HepG2 (cell line): Measurements from ENCODE around the gene DHRS4L2. TPM values are rescaled to one million over a fixed set of nuclear protein-coding genes. Genes with fewer than 3 reads are reported as not detected.
"Not testable (repeated sequence)": the region's sequence is repeated elsewhere in the genome, so short reads cannot be mapped to it uniquely, and the experiment has no call there.

ENCODE experiments used
- FOXA3 ChIP-seq: IDR thresholded peaks from 2 replicates; pipeline ENCODE4 v1.6.1; 2016; ENCODE audit warnings: missing genetic modification reagents, missing compliant biosample characterization
- HMG20A ChIP-seq: IDR thresholded peaks from 2 replicates; pipeline ENCODE4 v1.6.1; 2016; ENCODE audit warnings: borderline replicate concordance
- KLF11 ChIP-seq: IDR thresholded peaks from 2 replicates; pipeline ENCODE4 v1.6.1; 2016; ENCODE audit warnings: missing compliant biosample characterization
- MTA1 ChIP-seq: sonication (generic); formaldehyde crosslinking; IDR thresholded peaks from 2 replicates; pipeline ENCODE4 v1.4.0; 2020; ENCODE audit warnings: missing genetic modification reagents, mild to moderate bottlenecking, borderline replicate concordance
- NFATC3 ChIP-seq: sonication (generic); formaldehyde crosslinking; IDR thresholded peaks from 2 replicates; pipeline ENCODE4 v1.5.1; 2020; ENCODE audit warnings: mild to moderate bottlenecking, missing genetic modification reagents
- NR0B2 ChIP-seq: sonication (generic); formaldehyde crosslinking; IDR thresholded peaks from 2 replicates; pipeline ENCODE4 v1.4.0; 2020; ENCODE audit warnings: mild to moderate bottlenecking, missing genetic modification reagents
- NR2F6 ChIP-seq, 2 experiments: IDR thresholded peaks; 2 replicates each; pipeline ENCODE4 v1.6.1; 2016; ENCODE audit warnings: antibody characterized with exemption in 1 of 2, mild to moderate bottlenecking in 1 of 2
- SP4 ChIP-seq: sonication (generic); formaldehyde crosslinking; IDR thresholded peaks from 2 replicates; pipeline ENCODE4 v1.8.1; 2023; ENCODE audit warnings: mild to moderate bottlenecking, missing genetic modification reagents
- ZBTB20 ChIP-seq: sonication (generic); formaldehyde crosslinking; IDR thresholded peaks from 2 replicates; pipeline ENCODE4 v1.8.1; 2023; ENCODE audit warnings: missing genetic modification reagents, low read depth, mild to moderate bottlenecking, borderline replicate concordance
- ZBTB40 ChIP-seq, 2 experiments: fragments of 450-650 bp in 1 of 2; sonication (generic) in 1 of 2; formaldehyde crosslinking in 1 of 2; IDR thresholded peaks; 2 replicates each; pipeline versions ENCODE4 v1.6.1 to v1.8.0; 2016 to 2022; ENCODE audit warnings: antibody characterized with exemption in 1 of 2, mild to moderate bottlenecking in 1 of 2, missing genetic modification reagents in 1 of 2
- ZIK1 ChIP-seq: sonication (generic); formaldehyde crosslinking; IDR thresholded peaks from 2 replicates; pipeline ENCODE4 v1.5.0; 2020; ENCODE audit warnings: mild to moderate bottlenecking, low read depth, missing genetic modification reagents, borderline replicate concordance
- ZMAT3 ChIP-seq: sonication (generic); formaldehyde crosslinking; conservative IDR thresholded peaks from 2 replicates; pipeline ENCODE4 v1.7.0; 2021; ENCODE audit warnings: missing genetic modification reagents
- ZNF609 ChIP-seq: sonication (generic); formaldehyde crosslinking; IDR thresholded peaks from 2 replicates; pipeline ENCODE4 v1.4.0; 2020; ENCODE audit warnings: mild to moderate bottlenecking, missing genetic modification reagents, borderline replicate concordance
- polyA plus RNA-seq, 8 experiments: library from polyadenylated mRNA; depleted of rRNA in 3 of 8; stranded (reverse) in 7 of 8; unstranded in 1 of 8; fragments of >200 nt; fragmentation: Illumina TruSeq in 4 of 8; extraction: Trizol in 4 of 8; gene quantifications; 2 replicates each; pipeline versions ENCODE4 v1.2.1 to v1.2.3, GENCODE V29; 2011 to 2016; ENCODE audit warnings: low read depth in 4 of 8, missing spikeins in 1 of 8, mixed read lengths in 1 of 8; ENCODE audit not compliant: insufficient read depth in 1 of 8
- total RNA-seq, 5 experiments: library from RNA; depleted of rRNA; stranded (reverse); fragments of >200 nt; fragmentation: Illumina TruSeq; extraction: Trizol; gene quantifications; 2 replicates each; pipeline ENCODE4 v1.2.3, GENCODE V29; 2016; ENCODE audit warnings: low read depth in 1 of 5

The DHRS4L2 gene
- total and polyA plus RNA-seq, 2 of the 13 experiments (the other 11 are each of a cell fraction or from before 2014, with no cell fraction given), result 24.7 to 38.2 TPM

GRCh38 chr14:23988607-23989363, at the start of gene DHRS4L2 (continued):
- TF ChIP-seq FOXA3 (CRISPR knock-in tag) (peak; percentile 29; the same call in 1 of the 2 replicates), ZIK1 (CRISPR knock-in tag) (peak; percentile 88), HMG20A (CRISPR knock-in tag) (0 out of 2 replicates have a peak, but pooled peaks have one; percentile 16), NR0B2 (CRISPR knock-in tag) (peak; percentile 34; the same call in 1 of the 2 replicates), ZMAT3 (peak; percentile 90), SP4 (CRISPR knock-in tag) (peak; percentile 94), KLF11 (CRISPR knock-in tag) (0 out of 2 replicates have a peak, but pooled peaks have one; percentile 35), MTA1 (CRISPR knock-in tag) (peak; percentile 88), NFATC3 (CRISPR knock-in tag) (peak; percentile 91), ZBTB20 (CRISPR knock-in tag) (peak; percentile 57; the same call in 1 of the 2 replicates), NR2F6 (CRISPR knock-in tag; IDR thresholded peaks at IDR 0.05) (peak; percentile 75; the same call in 1 of the 2 replicates), ZNF609 (CRISPR knock-in tag) (peak; percentile 75; the same call in 1 of the 2 replicates), ZBTB40 (CRISPR knock-in tag; IDR thresholded peaks at IDR 0.05) (peak; percentile 56)
- TF ChIP-seq NR2F6, ZBTB40 (IDR thresholded peaks at IDR 0.05): not testable (repeated sequence)
